GM19455 (cell line): ENCODE measurements around the gene ODAPH.
A peak's percentile ranks its signal among the peaks of the same experiment; 100 is the strongest.
"Not testable (repeated sequence)": the region's sequence is repeated elsewhere in the genome, so short reads cannot be mapped to it uniquely, and the experiment has no call there.

Experiments
- ATAC-seq: cut with Tn5 transposase; IDR thresholded peaks from one replicate; pipeline ENCODE4 v1.9.1; 2021; ENCODE audit not compliant: unreplicated experiment

Gene ODAPH, protein sequence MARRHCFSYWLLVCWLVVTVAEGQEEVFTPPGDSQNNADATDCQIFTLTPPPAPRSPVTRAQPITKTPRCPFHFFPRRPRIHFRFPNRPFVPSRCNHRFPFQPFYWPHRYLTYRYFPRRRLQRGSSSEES

DNA sequence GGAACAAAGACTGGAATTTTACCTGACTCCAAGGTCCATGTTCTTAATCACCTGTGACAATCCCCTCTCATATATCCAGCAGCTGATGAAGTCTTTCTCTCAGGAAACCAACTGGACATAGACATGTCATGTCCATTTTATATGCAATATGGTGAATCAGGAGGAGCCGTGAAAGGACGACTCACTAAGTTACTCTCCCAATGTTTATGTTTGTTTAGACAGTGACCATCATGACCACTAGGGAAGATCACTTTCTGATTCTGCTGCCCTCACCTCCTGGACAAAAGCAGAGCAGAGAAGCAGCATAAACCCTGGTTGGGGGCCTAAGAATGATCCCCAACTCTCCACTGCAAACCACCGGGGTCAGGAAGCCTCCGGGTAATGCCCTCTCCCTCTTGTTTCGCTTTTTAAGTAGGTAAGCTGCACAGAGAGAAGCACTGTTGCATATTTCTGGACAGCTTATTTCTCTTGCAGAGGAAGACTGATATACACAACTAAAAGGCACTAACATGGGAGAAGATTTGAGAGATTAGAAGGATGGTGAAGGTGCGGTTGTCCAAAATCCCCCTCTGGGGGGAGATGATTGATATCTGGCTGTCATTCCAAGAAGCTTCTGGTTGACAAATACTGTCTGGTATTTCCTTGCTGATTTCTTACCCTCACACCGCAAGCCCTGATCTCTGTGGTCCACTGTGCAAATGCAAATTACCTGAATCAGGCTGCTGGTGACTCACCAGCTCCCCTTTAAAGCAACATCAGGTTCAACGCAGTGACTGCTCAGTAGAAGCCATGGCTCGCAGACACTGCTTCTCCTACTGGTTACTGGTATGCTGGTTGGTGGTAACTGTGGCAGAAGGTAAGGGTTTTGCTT lies at the start of gene ODAPH:
Gene ODAPH (plus strand): TSS at position 773 of the 871 bp plus-strand sequence. CDS start 17 bp downstream, at position 790.
- ATAC-seq, result peak; percentile 95

GRCh38 chr4:75509592-75509991 lies 46.3 kb upstream of the ODAPH start:
- not testable (repeated sequence) for ATAC-seq

DNA sequence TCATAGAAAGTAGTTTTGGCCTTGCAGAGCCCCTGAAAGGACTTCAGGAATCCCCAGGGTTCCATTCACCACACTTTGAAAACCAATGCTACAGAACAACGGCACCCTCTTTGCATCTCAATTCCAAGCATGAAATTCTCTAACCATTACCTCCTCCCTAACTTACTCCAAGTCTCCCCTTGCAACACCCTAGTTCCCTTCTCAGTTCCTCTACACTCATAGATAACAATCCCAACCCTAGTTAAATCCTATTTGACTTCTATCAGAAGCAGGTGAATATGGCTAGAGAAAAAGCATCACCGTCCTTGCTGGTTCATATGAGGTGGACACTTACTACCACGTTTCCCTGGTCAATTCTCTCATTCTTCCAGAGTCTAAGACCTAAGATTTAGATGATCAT lies 44.0 kb upstream of the ODAPH start:
- ATAC-seq, result no peak

DNA sequence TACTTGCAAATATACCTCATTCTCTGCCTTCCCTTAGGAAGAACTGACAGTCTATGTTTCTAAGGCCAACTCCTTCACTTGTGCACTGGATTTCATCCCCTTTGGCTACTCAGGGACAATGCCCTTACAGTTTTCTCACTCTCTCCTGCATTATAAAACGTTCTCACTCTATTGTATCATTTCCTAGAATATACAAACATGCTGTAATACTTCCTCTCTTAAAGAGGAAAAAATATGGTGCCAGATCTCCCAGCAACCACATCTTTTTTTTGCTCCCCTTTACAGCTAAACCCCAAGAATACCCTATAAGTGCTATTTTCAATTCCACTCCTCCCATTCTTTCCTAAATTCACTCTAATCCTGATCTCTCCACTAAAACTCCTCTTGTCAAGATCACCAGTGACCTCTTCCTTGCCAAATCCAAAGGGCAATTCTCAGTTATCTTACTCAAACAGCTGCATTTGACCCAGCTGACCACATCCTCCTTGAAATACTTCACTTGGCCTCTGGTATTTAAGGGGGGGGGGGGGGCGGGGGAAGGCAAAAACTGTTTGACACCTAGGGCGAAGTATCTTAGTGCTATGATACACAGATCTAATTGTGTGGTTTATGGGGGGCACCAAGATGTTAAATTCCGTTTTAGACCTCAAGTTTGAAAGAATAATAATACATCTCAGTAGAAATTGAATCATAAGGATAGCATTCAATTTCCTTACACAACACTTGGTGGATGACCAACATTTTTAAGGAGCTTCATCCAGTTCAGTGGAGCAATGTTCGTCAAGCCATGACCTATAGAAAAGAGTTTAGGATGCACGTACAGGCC lies 43.3 kb upstream of the ODAPH start:
- ATAC-seq, result no peak

DNA sequence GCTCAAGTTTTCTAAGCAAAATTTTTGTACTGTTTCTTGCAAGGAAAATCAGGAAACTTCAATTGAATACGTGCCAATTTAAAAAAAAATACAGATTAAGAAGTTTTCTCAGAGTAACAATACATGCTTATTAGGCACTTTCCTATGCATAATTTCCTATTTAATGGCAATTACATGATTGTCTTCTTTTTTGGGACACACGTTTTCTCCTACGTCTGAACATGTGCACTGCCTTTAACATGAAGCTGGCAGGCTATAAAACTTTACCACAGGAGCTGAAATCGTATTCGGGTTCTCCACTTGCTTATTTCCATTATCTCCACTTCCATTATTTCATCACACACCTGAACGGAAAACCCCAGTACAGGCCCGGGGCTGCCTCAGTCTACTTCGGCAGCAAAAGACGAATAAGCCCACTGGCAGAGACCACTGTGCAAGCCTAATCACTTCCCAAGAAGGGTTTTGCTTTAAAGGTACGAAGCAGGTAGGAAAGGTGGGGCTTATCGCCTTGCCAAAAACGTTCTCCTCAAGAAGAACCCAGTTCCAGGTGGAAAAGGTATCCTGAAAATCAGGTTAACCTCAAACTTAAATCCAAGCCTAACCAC lies 42.2 kb upstream of the ODAPH start:
- ATAC-seq, result peak; percentile 2

- ATAC-seq, result peak; percentile 96
These were observed 41.5 kb upstream of the ODAPH start, which contains the start of the genes RCHY1 and THAP6 for GRCh38 chr4:75514131-75514948. RCHY1 (minus strand) TSS chr4:75514403; CDS start chr4:75514286, 117 bp downstream. THAP6 (plus strand) TSS chr4:75514473; CDS start chr4:75515453, 980 bp downstream.

DNA sequence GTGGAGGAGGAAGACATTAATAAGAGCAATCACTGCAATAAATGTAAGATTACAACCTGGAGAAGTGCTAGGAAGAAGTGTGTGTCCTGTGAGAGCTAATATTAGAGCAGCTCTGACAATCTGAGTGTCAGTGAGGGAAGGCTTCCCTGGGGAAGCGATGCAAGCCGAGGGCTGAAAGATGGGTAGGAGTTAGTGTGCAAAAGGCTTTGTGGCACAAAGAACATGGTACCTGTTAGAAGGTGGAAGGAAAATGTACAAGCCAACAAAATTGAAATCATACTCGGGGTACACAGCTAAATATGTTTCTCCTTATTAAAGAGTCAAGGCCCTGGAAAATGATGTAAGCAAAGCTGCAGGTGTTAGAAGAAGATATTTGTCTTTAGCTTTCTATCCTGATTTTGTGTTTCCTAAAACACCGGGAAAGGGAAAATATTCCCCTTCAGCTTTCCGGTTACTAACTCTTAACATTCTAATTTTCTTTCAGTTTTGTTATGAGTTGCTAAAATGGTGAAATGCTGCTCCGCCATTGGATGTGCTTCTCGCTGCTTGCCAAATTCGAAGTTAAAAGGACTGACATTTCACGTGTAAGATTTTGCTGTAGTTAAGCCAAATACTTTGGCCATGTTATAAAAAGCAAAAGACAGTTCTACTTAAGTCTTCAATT lies 40.8 kb upstream of the ODAPH start:
- ATAC-seq, result peak; percentile 3

DNA sequence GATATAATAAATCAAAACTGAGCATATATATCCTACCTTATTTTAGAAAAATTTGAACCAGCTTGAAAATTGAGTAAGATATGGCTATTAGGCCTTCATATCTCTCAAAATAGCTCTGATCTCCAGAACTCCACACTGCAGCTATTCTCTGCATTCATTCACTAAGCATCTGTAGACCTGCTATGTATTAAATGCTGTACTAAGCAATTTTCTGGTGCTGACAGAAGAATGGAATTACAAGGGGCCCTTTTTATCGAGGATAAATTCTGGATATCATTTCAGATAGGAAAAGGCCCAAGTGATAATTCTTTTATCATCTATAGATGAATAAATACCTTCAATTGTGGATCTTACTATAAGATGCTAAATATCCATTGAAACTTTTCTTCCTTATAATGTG lies 39.7 kb upstream of the ODAPH start:
- no peak for ATAC-seq

DNA sequence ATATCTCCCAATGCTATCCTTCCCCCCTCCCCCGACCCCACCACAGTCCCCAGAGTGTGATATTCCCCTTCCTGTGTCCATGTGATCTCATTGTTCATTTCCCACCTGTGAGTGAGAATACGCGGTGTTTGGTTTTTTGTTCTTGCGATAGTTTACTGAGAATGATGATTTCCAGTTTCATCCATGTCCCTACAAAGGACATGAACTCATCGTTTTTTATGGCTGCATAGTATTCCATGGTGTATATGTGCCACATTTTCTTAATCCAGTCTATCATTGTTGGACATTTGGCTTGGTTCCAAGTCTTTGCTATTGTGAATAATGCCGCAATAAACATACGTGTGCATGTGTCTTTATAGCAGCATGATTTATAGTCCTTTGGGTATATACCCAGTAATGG lies 36.4 kb upstream of the ODAPH start:
- ATAC-seq, result not testable (repeated sequence)

DNA sequence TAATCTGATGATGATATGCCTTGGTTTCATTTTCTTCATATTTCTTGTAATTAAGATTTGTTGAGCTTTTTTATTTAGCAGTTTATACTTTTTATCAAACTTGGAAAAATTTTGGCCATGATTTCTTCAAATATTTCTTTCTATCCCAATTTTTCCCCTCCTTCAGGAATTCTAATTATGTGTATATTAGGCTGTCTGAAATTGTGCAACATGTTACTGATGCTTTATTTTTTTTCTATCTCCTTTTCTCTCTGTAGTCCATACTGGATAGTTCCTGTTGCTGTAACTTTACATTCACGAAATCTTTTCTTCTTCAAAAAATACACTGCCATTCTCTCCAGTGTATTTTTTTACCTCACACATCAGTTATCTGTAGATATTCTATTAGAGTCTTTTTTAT lies 30.8 kb upstream of the ODAPH start:
- no peak for ATAC-seq

GRCh38 chr4:75525910-75526309 lies 30.0 kb upstream of the ODAPH start:
- no peak for ATAC-seq

DNA sequence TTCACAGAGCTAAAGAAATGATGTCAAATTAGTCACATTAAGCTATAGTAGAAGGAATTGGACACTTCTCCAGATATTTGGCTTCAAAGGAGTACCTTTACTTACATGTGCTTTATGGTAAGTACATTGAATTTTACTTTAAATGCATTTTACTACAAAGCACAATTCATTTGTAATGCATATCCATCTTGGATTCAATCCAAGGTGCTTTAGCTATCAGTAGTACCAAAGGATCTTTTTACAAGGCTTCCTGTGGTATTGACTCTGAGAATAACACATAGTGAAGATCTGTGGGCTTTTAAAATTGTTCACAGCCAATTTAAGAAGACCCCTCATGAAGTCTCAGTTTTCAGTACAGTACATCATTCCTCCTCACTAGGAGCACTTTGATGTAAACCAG lies 28.4 kb upstream of the ODAPH start:
- ATAC-seq, result no peak

- no peak for ATAC-seq
These were observed 25.1 kb upstream of the ODAPH start for GRCh38 chr4:75530556-75531322.

DNA sequence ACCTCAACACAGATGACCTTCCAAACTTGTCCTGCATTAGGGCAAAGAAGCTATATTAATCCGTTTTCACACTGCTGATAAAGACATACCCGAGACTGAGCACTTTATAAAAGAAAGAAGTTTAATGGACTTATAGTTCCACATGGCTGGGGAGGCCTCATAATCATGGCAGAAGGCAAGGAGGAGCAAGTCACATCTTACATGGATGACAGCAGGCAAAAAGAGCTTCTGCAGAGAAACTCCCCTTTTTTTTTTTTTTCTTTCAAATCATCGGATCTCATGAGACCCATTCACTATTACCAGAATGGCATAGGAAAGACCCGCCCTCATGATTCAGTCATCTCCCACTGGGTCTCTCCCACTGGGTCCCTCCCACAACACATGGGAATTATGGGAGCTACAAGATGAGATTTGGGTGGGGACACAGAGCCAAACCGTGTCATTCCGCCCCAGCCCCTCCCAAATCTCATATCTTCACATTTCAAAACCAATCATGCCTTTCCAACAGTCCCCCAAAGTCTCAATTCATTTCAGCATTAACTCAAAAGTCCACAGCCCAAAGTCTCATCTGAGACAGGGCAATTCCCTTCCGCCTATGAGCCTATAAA lies 24.2 kb upstream of the ODAPH start:
- ATAC-seq, result not testable (repeated sequence)

- not testable (repeated sequence) for ATAC-seq
These were observed 22.5 kb upstream of the ODAPH start for GRCh38 chr4:75533339-75533887.

- ATAC-seq, result not testable (repeated sequence)
These were observed 21.9 kb upstream of the ODAPH start for GRCh38 chr4:75533926-75534325.

- not testable (repeated sequence) for ATAC-seq
These were observed 18.6 kb upstream of the ODAPH start for GRCh38 chr4:75537308-75537707.

DNA sequence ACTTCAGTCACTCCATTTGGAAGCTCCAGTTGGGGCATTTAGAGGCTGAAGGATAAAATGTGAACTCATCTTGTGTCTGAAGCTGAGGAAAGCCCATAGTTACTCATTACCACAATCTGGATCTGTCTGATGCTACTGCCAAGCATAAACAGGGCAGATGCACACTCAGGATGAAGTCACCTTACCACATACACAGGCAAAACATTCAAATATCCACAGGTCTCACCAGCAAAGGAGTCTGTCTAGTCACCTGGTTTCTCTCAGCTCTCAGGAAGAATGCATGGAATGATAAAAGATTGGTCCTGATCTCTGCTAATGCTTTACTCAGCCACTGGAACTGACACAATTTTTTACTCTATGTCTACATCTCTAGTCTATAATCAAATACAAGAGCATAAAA lies 13.0 kb upstream of the ODAPH start:
- no peak for ATAC-seq
